ENCODE data around the gene TMEM150C.

TMEM150C gene

GRCh38 chr4:82469791-82470345 lies 91.9 kb downstream of the TMEM150C start:
- DNase-seq, result no peak

GRCh38 chr4:82467471-82467870 lies 94.3 kb downstream of the TMEM150C start:
- no peak for DNase-seq

- DNase-seq, result no peak
Measured at GRCh38 chr4:82463221-82463620, 98.6 kb downstream of the TMEM150C start.

GRCh38 chr4:82462415-82462831 lies 99.4 kb downstream of the TMEM150C start:
- peak; percentile 63 to 96 for DNase-seq

GRCh38 chr4:82461710-82462109 lies 100.1 kb downstream of the TMEM150C start:
- no peak for DNase-seq

GRCh38 chr4:82458729-82459128 lies 103.1 kb downstream of the TMEM150C start:
- DNase-seq, result no peak

DNA sequence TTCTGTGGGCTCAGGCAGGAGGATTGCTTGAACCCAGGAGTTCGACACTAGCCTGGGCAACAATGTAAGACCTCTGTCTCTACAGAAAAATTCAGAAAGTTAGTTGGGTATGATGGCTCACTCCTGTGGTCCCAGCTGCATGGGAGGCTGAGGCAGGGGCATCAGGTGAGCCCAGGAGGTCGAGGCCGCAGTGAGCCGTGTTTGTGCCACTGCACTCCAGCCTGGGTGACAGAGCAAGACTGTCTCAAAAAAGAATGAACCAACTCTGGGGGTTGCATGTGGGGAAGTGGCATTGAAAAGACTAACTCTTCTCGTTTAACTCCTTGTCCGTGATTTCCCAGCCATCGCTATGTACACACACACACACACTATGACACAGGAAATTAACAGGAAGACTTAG lies 104.5 kb downstream of the TMEM150C start:
- DNase-seq, result no peak

DNA sequence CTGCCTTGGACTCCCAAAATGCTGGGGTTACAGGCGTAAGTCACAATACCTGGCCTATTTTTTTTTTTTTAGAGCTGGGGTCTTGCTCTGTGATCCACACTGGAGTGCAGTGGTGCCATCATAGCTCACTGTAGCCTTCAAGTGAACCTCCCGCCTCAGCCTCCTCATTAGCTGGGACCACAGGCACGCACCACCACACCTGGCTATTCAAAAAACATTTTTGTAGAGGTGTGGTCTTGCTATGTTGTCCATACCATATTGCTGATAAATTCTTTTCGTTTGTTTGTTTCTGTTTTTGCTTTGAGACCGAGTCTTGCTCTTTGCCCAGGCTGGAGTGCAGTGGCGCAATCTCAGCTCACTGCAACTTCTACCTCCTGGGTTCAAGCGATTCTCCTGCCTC lies 109.8 kb downstream of the TMEM150C start:
- no peak for DNase-seq

DNA sequence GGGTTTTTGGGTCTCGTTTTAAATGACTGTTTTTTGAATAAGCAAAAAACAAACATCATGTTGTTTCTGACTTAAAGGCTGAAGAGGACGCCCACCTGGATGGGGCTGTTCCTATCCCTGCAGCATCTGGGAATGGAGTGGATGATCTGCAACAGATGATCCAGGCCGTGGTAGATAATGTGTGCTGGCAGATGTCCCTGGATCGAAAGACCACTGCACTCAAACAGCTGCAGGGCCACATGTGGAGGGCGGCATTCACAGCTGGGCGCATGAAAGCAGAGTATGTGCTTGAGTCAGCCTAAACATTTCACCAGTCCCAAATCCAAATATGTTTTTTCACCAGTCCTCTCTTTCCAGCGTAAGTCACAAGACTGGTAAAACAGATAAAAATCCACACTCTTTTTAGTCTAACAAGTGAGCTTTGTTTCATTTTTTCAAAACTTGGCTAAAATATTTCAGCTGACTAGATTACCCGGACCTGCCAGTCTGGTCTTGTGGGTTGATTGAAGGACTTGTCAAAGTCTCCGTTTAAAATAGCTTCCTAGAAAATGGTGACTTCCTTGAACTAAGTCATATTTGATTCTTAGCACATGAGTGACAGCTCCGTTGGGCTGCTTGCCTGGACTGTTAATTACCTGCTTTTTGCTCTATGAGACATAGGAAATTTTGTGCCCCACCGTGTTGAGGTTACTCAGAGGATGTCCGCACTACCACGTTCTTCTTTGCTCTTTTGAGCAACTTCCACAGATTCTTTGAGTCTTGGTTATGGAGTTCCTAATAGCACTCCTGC lies 110.6 kb downstream of the TMEM150C start:
- no peak for DNase-seq

GRCh38 chr4:82447886-82448285 lies 113.9 kb downstream of the TMEM150C start:
- DNase-seq, result no peak

GRCh38 chr4:82439088-82439487 lies 122.7 kb downstream of the TMEM150C start:
- no peak for DNase-seq

DNA sequence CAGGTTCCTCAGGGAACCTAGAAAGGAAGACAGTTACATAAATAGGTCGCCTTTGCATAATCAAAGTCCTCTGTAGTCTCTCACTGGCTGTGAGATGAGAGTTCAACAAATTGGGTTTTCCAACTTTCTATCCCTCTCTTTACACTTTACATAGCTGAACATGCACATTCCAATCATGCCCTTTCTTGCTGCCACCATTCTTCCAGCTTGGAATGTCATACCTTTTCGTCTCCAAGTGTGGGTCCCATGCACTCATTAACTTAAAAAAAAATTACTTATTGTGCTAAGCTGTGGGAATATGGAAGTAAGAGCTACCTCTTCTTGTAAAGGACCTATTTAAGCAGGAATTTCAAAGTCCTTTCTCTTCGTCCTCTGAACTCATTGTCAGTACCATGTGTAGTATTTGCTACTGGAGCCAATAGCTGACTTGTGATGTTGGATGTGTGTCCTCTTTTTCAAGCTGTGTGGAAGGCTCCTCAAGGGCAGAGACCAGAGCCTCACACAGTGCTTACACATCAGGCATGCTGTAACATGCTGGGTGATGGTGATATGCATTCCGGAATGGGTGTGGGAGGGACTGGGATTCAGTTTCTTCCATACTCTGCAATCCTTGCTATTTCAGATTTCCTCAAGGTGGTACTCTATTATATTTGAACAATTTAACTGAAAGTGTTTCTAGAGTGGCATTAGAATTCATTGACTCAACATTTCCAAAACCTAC lies 124.3 kb downstream of the TMEM150C start:
- no peak for DNase-seq

GRCh38 chr4:82436780-82437179 lies 125.0 kb downstream of the TMEM150C start:
- DNase-seq, result no peak

GRCh38 chr4:82436130-82436529 lies 125.7 kb downstream of the TMEM150C start:
- no peak for DNase-seq

GRCh38 chr4:82434949-82435348 lies 126.8 kb downstream of the TMEM150C start:
- no peak for DNase-seq

- DNase-seq, result no peak
Measured at GRCh38 chr4:82433791-82434190, 128.0 kb downstream of the TMEM150C start.
